GM19438 (cell line): ENCODE results near the gene FLACC1.
"Not testable (repeated sequence)": the region's sequence is repeated elsewhere in the genome, so short reads cannot be mapped to it uniquely, and the experiment has no call there.

ENCODE experiments used
- ATAC-seq: cut with Tn5 transposase; IDR thresholded peaks from one replicate; pipeline ENCODE4 v1.9.1; 2021; ENCODE audit warnings: low read depth; ENCODE audit not compliant: unreplicated experiment

The FLACC1 gene

DNA sequence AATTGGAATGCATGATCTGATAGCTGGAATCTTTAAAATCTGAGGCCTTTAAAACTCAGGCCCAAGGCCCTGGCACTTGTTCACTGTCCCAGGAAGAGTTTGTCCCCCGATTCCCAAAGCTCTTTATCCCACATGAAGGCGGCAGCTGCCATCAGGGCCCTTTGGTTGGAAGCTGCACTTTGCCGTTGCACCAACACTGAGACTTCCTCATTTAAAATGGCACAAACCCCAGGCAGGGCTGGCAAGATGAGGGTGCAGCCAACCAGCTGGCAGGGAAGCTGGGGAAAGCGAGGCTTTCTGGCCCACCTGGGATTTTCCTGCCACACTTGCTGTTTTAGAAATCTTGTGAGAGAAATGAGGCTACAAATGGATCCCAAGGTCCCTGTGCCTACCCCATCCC is 6.3 kb downstream of the FLACC1 start:
- no peak for ATAC-seq

DNA sequence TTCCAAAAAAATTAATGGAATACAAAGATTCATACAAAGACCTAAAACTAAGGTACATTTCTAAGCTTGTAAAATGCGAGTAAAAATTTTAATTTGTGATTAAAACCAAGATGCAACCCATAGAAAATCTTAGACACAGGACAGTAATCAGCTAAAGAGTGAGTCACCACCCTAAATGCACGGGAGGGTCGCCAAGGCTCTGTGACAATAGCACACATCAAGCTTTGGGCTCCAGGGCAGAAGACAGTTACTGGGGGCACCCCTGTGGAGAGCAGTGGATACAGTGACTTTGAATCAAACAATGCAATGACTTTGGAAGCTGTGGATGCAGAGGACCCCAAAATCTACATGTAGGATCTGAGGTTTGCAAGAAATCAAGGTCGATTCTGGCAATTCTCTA is 7.5 kb downstream of the FLACC1 start:
- no peak for ATAC-seq

DNA sequence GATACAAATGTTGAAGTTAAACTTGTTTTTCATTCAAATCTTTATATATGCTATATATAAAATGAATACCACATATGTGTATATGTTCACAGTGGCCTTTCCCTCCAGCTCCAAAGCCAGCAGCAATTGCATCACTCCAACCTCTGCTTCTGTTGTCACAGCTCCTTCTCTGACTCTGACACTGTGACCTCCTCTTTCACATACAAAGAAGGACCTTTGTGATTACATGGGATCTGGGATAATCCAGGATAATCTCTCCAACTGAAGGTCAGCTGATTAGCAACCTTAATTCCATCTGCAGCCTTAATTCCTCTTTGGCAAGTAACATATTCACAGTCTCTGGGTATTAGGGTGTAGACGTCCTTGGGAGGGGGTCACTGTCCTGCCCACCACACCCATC is 8.4 kb downstream of the FLACC1 start:
- ATAC-seq = no peak

DNA sequence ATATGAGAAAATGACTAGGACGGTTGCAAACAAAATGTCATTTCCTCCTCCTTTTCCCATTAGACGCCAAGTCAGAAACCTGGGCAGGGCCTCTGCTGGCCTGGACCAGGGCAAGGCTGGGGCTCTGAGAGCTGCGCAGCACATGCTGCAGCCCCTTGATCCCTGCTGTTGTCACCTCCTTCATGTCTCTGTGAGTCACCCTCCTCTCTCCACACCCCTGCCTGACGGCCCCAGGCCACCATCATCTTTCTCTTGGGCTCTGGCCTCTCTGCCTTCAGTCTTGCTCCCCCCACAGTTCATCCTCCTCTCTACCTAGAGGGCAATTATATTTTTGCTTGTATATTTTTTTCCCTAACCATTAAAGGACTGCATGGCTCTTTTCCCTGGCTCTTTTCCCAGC is 10.0 kb downstream of the FLACC1 start:
- ATAC-seq = no peak

DNA sequence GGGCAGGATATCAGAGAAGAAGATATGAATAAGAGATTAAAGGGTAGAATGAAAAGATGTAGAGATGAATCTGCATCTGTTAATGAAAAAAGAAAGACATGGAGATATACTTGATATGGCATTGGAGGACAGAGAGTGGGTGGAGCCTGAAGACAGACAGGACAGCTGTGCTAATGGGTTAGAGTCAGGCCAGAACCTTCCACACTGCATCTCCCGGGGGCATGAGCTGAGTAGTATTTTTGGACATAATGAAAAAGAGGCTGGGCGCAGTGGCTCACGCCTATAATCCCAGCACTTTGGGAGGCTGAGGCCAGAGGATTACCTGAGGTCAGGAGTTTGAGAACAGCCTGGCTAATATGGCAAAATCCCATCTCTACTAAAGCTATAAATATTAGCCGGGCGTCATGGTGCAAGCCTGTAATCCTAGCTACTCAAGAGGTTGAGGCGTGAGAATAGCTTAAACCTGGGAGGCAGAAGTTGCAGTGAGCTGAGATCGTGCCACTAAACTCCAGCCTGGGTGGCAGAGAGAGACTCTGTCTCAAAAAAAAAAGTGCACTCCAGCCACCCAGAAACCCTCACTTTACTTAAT is 11.4 kb downstream of the FLACC1 start:
- ATAC-seq = no peak

DNA sequence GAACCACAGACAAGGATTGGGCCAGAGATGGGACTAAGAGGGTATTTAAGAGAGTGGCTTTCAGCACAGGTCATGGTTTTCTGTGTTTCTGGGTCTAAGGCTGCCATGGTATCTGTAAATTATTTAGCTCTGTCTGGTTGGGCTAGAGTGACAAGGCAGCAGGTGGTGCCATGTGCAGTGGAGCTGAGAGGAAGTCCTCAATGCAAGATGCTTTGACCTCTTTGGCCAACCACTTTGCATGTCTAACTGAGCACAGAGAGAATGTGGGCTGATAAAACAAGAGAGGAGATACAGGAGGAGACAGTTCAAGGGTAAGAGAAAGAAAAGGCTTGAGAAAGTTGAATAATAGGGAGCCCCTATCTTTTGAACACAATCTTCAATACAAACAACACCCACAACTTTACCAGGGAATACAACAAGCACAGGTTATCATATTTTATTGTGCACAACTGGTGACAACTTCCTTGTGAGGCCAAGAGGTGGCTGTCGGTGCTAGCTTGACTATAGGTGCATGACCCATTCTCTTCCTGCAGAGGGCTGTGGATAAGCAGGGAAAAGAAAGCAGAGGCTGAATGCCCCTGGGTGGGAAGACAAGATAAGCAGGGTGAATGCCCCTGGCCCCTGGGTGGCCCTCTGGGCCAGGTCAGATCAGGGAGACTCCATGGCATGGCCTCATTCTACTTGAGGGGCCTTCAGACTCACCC is 12.3 kb downstream of the FLACC1 start:
- peak; percentile 86 for ATAC-seq

DNA sequence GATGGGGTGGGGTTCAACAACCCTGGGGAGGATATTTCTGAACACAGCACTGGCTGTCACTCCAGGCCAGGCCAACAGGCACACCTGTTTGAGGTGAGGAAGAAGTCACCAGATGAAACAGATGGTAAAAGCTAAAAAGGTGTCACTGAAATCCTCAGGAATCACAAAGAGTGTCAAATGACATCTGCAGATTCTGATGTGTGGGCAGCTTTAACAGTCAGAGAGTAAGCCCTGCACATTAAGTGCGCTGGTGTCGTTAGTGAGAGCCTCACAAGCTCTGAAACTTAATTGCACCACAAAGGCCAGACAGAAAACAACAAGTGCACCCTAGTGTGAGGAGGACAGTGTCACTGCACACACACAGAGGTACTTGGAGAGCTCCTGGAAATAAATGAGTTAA is 13.6 kb downstream of the FLACC1 start:
- ATAC-seq = no peak

DNA sequence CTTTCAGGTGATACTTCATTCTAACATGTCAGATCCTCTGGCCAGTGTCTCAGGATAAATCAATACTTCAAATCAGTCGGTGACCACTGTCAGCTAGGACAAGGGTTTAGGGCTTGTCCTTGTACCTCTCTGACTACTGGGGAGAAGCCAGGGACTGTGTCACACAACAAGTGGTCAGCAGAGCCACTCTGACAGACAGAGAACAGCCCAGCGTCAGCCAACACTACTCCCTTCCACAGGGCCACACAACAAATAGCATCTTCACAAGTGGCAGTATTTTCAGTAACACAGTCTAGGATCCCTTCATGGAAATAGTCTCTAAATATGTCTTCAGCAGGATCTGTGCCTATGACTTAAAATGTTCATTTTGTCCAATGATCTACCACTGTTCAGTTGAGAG is 14.2 kb downstream of the FLACC1 start:
- no peak for ATAC-seq

DNA sequence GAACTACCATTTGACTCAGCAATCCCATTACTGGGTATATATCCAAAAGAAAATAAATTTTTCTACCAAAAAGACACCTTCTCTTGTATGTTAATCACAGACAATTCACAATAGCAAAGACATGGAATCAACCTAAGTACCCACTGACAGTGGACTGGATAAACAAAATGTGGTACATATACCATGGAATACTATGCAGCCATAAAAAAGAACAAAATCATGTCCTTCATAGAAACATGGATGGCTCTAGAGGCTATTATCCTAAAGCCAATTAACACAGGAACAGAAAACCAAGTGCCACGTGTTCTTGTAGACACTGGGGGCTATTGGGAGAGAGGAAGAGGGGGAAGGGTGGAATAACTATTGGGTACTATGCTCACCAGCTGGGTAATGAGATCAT is 27.7 kb downstream of the FLACC1 start:
- ATAC-seq = no peak

DNA sequence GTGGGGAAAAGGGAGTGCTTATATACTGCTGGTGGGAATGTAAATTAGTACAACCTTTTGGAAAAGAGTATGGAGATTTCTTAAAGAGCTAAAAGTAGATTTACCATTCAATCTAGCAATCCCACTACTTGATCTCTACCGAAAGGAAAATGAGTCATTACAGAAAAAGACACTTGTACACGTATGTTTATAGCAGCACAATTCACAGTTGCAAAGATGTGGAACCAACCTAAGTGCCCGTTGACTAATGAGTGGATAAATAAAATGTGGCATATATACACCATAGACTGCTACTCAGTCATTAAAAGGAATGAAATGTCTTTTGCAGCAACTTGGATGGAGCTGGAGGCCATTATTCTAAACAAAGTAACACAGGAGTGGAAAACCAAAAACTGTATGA is 29.5 kb downstream of the FLACC1 start:
- no peak for ATAC-seq

DNA sequence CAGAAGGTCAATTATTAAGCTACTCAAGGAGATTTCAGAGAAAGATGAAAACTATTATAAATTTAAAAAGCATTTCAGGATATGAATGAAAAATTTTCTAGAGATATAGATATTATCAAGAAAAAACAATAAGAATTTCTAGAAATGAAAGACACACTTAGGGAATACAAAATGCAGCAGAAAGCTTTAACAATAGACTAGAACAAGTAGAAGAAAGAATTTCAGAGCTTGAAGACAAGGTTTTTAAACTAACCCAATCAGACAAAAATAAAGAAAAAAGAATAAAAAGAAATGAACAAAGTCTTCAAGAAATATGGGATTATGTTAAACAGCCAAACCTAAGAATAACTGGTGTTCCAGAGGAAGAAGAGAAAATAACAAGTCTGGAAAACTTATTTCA is 34.4 kb downstream of the FLACC1 start:
- no peak for ATAC-seq

DNA sequence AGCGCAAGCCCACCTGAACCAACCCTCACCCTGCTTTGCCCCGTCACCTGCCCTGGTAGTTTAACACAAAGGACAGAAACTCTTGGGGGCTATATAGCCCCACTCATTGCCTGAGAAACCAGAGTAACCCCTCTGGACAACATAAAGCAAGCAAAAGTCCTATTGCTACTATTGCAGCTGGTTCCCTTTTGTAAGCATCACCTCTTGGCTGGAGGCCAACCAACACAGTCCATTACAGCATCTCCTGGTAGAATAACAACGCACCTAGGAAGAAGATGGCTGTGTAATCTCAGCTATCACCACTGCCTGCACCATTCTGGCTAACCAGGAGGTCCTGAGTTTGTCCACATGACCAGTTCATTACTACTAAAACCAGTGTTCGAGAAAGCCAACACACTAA is 36.4 kb downstream of the FLACC1 start:
- ATAC-seq = no peak

DNA sequence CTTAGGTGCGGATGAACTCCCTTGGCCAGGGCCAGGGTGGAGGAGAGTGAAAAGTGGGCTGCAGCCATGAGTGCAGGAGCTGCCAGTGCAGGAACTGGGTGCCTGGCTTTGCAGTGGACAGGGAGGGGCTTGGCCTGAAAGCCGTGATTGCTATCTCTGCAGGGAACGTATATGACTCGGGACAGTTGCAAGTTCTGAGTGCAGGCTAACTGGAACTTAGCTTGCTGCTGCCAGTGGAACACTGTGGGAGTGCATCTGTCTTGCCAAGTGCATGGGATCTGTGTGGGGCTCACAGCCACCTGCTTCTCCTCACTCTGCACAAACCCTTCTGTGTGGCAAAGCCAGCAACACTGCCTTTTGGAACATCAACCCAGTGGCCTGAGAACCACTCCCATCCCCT is 36.9 kb downstream of the FLACC1 start:
- no peak for ATAC-seq

DNA sequence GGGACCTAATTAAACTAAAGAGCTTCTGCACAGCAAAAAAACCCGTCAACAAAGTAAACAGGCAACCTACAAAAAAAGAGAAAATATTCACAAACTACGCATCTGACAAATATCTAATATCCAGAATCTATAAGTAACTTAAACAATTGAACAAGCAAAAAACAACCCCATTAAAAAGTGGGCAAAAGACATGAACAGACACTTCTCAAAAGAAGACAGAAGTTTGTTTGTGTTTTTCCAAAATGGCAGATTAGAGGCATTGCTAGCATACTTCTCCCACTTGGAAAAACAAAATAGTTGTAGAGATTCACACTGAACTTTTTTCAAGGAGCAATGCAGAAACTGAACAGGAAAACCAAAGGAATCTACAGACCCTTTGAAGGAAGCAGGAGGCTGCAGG is 37.6 kb downstream of the FLACC1 start:
- ATAC-seq = no peak

DNA sequence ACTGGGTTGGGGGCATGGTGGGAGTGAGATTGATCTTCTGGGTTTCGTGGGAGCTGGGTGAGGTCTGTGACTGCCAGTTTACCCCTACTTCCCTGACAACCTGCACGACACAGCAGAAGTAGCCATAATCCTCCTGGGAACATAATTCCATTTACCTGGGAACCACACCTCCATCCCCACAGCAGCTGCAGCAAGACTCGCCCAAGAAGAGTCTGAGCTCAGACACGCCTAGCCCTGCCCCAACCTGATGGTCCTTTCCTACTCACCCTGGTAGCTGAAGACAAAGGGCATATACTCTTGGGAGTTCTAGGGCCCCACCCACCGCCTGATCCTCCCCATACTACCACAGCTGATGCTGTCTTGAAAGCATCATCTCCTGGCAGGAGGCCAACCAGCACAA is 43.8 kb downstream of the FLACC1 start:
- no peak for ATAC-seq

DNA sequence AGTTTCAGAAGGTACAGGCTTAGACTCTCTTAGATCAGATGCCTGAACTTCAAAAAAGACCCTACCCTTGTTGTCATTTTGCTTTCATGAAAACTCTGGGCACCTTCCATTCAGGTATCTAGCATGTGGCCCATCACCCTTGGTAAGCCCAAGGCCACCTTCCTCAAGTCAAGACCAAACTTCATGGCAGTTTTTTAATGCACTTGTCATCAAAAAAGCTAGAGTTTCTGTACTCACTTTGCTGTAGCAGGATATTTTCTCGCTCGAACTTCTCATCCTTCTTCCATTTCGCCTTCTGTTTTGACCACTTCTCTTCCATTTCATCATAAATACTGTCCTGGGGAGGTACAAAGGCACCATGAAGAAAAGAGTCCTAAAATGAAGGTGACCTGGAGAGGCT is 48.2 kb downstream of the FLACC1 start:
- no peak for ATAC-seq

DNA sequence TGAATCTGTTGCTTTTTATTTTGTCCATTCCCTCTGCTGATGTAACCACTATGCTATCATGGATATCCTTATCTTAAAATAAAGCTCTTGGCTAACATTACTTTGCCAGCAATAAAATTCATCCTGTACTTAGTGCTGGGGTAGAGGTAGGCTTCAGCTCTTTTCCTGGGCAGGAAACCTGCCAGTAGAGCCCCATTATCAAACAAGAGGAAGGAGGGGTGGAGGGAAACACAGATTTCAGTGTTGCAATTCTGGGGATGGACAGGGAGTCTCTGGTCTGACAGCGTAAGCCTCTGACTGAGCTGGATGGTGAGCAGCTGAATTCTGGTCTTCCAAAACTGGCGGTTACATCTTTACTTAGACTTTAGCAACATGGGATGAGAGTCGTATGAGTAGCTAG is 49.3 kb downstream of the FLACC1 start:
- no peak for ATAC-seq

DNA sequence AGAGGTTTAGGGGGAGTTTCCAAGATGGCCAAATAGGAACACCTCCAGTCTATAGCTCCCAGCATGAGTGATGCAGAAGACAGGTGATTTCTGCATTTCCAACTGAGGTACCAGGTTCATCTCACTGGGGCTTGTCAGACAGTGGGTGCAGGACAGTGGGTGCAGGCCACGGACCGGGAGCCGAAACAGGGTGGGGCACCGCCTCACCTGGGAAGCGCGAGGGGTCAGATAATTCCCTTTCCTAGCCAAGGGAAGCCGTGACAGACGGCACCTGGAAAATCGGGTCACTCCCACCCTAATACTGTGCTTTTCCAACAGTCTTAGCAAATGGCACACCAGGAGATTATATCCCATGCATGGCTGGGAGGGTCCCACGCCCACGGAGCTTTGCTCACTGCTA is 57.2 kb downstream of the FLACC1 start:
- ATAC-seq = not testable (repeated sequence)

DNA sequence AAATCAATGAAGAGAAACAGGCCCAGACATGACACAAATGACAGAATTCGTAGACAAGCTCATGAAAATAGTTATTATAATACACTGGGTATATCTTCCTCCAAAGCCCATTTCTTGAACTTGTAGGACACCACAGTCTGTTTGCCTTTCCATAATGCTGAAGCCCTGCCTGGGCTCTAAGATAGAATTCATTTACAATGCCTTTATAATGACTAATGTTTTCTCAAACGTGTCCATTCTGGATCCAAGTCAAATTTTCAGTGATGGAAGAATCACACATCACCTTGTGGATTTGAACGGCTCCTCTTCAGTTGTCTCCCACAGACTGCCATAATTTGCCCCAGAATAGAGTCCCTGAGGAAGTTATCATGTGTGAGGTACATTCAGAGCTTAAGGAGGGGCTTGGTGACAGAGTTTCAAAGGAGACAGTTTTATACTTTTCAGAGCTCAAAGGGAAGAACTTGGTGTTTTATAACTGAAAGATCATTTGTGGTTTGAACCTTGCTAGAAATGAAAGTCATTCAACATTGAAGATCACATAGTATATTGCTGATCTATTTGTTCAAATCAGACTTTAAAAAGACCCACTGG is 58.6 kb downstream of the FLACC1 start:
- ATAC-seq = no peak

DNA sequence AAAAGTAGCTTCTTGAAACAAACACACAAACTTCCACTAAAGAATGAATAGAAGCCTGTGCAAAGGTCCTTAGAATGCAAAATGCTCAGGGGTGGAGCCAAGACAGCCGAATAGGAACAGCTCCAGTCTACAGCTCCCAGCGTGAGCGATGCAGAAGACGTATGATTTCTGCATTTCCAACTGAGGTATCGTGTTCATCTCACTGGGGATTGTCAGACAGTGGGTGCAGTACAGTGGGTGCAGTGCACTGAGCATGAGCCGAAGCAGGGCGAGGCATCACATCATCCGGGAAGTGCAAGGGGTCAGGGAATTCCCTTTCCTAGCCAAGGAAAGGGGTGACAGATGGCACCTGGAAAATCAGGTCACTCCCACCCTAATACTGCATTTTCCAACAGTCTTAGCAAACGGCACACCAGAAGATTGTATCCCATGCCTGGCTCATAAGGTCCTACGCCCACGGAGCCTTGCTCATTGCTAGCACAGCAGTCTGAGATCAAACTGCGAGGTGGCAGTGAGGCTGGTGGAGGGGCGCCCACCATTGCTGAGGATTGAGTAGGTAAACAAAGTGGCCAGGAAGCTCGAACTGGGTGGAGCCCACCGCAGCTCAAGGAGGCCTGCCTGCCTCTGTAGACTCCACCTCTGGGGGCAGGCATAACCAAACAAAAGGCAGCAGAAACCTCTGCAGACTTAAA is 66.5 kb downstream of the FLACC1 start:
- ATAC-seq = not testable (repeated sequence)

DNA sequence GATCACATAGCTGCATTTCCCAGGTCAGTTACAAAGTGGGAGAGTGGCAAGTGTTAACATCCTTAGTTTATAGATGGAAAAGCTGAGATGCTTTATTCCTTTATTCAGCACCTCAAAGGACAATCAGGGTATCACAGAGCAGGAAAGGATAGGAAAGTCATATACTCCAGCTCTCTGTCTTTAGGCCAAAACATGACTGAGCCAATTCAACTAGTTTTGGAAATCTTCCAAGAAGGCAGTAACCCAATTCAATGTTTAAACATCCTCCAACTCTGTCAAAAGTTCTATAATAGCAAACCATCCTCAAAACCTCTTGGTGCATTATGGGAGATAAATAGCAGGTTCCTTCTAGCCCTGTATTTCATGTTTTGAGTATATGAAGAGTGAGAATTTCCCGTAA is 71.6 kb downstream of the FLACC1 start:
- ATAC-seq = no peak
